RCC 7860 (cell line): Measurements from ENCODE around the gene ZNF624.
"Not testable (repeated sequence)": the region's sequence is repeated elsewhere in the genome, so short reads cannot be mapped to it uniquely, and the experiment has no call there.

Experiments used
- DNase-seq: peaks from one replicate; pipeline ENCODE4 v3.0.0-alpha.2; 2015; ENCODE audit warnings: low spot score
- FAIRE-seq: peaks from 2 replicates; lab custom pipeline; 2012; peaks lifted over from hg19 to GRCh38; lab: Jason Lieb, UNC

Gene ZNF624

DNA sequence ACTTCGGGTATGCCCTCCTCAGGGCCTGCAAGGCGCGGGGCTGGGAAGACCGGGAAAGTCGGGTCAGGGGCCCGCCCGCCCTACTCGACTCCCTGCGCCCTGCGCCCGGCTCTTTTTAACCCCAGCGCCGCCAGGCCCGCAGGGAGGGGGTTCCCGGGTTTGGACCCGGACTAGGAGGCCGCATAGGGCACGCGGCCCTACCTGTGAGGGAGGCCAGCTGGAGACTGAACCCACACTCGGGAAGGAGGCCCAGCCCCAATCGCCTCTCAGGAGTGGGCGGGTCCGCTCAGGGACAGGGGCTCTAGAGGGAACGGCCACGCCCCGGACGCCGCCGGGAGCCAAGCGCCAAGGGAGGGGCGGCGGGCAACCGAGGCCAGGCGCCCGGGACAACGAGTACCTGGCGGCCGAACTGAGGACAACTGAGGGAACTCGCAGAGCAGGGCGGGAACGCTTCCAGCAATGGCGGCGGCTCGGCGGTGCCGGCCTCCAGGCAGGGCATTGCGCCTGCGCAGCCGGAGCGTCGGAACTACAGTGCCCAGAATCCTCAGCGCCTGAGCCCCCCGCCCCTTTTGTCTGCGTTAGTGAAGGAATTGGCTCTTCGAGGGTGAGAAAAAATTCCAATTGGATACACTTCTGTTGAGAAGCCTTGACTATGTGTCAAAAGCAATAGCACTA is at the start of gene ZNF624:
Gene ZNF624, minus strand, starts transcription at position 484 of the 675 bp plus-strand sequence.
- DNase-seq: peak; percentile 80
- peak; percentile 54 for FAIRE-seq

DNA sequence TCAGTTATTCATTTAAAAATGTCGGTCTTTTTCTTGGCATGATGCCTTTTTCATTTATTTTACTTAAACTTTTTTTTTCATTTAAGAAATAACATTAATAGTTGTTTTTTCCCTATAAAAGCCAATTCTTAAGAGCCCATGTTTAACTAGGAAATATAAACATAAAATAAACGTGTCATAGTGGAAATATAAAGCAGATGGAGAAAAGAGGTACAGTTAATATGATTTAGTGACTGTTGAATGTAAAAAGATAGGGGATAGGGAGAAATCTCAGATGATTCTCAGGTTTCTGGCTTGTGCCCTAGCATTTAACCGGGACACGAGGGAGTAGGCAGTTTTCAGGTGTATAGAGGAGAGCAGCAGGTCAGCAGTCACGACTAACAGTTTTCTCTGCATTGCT is 44.0 kb upstream of the ZNF624 start:
- DNase-seq, FAIRE-seq: not testable (repeated sequence)

- FAIRE-seq, DNase-seq: not testable (repeated sequence)
Observed at GRCh38 chr17:16690447-16690846, 36.8 kb upstream of the ZNF624 start.

DNA sequence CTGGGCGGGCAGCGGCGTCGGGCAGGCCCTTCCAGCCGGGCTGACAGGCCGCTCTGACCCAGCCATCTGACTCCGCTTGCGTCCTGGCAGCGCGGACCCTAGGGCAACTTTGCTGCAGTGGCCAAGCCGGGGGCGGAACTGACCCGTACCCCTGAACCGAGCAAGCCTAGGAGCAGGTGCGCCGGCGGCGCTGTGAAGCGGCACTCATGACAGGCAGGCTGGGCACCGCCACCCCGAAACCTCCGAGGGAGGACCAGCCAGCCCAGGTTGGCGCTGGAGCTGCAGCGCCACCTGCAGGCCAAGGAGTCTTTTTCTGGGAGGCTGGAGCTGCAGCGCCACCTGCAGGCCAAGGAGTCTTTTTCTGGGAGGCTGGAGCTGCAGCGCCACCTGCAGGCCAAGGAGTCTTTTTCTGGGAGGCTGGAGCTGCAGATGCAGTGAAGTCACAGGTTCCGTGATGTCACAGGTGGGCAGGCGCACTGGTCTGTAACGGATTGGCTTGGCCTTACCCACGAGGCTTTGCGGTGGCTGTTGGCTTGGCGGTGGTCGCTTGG is 36.2 kb upstream of the ZNF624 start, which contains the start of gene CCDC144A:
Gene CCDC144A, plus strand, starts transcription at position 511 of the 551 bp plus-strand sequence. CDS start 160 bp downstream, outside the sequence.
- DNase-seq, FAIRE-seq: not testable (repeated sequence)

GRCh38 chr17:16687151-16687550 is 33.5 kb upstream of the ZNF624 start:
- not testable (repeated sequence) for DNase-seq, FAIRE-seq

DNA sequence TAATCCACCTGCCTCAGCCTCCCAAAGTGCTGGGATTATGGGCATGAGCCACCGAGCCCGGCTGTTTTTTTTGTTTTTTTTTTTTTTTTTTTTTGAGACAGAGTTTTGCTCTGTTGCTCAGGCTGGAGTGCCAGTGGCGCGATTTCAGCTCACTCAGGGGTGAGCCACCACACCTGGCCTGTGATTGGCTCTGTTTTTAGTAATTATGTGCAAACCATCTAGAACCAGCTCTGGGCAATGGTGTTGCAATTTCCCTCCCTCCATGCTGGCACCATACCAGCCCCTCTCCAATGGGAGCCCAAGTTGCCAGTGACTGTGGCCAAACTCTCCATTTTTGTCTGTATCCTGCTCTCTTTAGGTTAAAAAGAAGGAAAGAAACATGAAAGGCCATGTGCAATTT is 32.4 kb upstream of the ZNF624 start:
- DNase-seq, FAIRE-seq: not testable (repeated sequence)

GRCh38 chr17:16683290-16684138 is 29.9 kb upstream of the ZNF624 start:
- DNase-seq, FAIRE-seq: not testable (repeated sequence)

- FAIRE-seq (no peak), DNase-seq (no peak)
Observed at GRCh38 chr17:16676676-16677268, 23.1 kb upstream of the ZNF624 start.

GRCh38 chr17:16666907-16667636 is 13.4 kb upstream of the ZNF624 start:
- FAIRE-seq, DNase-seq: not testable (repeated sequence)

- FAIRE-seq: not testable (repeated sequence)
Observed at GRCh38 chr17:16666553-16666906, 12.9 kb upstream of the ZNF624 start.

DNA sequence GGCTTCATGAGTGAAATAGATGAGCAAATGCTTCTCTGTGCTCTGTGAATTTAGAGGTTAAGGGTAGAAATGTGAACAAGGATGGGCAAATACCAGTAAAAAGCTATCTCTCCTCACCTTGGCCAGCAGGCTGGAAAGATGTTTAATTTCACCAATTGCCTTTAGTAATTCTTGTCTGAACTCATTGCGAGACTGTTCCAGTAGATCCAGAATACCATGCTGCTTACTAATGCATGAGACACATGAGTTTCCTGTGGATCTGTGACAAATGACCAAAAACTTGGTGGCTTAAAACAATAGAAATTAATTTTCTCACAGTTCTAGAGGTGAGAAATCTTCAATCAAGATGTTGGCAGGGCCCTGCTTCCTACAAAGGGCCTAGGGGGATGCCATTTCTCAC is 9.3 kb upstream of the ZNF624 start:
- DNase-seq: no peak
- no peak for FAIRE-seq

More at GRCh38 chr17:16666553-16666906, 12.9 kb upstream of the ZNF624 start:
- not testable (repeated sequence) for DNase-seq

DNA sequence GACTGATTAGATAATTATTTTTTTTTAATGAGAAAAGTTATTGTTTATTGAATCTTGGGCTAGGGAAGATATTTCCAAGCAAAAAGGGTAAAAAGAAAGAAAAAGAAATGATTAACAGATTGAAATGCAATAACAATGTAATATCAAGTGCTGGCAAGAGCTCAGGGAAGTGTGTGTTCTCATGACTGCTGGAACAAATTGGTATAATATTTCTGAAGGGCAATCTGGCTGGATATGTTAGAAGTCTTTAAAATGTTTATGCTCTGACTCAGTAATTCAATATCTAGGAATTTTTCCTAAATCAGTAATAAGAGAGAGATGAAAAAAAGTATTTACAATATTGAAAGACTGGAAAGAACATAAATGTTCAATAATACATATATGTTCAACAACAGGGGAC is 7.6 kb upstream of the ZNF624 start:
- DNase-seq (no peak), FAIRE-seq (peak; percentile 58)

DNA sequence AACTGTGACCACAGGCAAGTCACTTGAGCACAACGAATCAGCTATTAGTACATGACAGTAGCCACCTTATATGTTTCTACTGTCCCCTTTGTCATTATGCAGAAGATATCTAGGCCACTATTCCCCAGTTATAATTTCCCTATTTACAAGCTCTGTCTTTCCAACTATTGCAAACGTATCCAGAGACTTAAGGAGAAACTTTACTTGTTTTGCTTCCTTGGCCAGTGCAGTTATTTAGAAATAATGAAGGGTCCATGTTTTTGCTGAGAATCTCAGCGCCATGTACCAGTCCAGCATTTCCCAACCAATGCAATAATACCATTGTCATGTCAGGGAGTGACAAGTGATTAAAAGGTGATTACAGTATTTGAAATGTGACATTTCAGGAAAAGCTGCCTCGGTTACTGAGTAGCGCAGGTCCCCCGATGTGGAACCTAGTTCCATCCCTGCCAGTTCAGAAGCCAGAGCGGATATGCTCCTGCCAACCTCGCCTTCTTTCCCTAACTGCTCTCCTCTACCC is 743 bp downstream of the ZNF624 start:
- no peak for DNase-seq

DNA sequence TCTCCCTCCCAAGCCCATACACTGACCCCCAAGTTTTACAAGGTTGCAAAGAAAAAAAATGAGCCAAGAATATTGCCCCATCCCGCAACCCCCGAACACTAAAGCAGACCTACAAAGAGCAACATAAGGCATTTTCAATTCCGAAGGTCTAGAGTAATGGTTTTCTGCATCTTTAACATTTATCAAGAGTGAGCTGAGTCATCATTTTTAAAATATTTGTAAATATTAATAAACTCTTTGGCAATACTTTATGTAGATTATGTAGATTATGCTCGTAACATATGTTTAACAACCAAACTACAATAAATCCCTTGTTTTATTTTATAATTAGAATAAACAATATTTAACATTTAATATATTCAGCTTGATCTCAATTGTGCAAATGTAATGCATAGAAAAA is 1.4 kb downstream of the ZNF624 start:
- no peak for FAIRE-seq
- no peak for DNase-seq

More for the DNA sequence above, 743 bp downstream of the ZNF624 start:
- no peak for FAIRE-seq

- DNase-seq: no peak
- FAIRE-seq: no peak
Observed at GRCh38 chr17:16649585-16649984, 4.1 kb downstream of the ZNF624 start.

DNA sequence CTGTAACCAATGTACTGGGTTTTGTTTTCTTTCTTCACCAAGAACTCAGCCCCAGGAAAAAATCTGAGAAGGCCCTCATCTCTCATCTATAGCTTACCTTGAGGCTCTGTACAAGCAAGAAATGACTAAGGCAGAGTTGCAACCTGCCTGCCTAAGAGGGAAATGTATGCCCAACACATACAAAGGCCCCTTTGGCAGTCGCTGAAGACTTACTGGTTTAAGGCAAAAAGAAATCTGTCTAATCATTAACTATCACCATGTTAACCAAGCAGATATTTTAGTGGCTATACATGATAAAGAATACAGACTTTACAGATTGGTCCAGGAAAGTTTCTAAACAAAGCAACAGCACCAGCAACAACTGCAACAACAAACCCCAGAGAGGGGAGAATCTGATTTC is 14.2 kb downstream of the ZNF624 start:
- DNase-seq (no peak), FAIRE-seq (no peak)

GRCh38 chr17:16623282-16623681 is 30.4 kb downstream of the ZNF624 start:
- DNase-seq (no peak), FAIRE-seq (no peak)

DNA sequence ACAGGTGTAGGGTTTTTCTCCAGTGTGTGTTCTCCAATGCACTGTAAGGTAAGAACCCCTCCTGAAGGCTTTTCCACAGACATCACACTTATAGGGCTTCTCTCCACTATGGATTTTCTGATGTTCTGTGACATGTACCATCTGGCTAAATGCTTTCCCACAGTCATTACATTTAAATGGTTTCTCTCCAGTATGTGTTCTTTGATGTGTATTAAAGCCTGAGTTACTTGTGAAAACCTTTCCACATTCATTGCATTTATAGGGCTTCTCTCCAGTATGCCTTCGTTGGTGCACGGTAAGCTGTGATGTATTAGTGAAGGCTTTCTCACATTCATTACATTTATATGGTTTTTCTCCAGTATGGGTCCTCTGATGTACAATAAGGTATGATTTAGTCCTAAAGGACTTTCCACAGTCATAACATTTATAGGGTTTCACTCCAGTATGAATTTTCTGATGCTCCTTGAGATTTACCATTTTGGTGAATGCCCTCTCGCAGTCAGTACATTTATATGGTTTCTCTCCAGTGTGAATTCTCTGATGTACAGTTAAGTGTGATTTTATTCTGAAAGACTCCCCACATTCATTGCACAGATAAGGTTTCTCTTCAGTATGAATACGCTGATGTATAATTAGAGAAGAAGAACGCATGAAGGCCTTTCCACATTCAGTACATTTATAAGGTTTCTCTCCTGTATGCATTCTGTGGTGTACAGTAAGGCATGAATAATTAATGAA is 30.9 kb downstream of the ZNF624 start:
- FAIRE-seq (no peak), DNase-seq (no peak)

- DNase-seq (no peak), FAIRE-seq (no peak)
Observed at GRCh38 chr17:16617481-16618060, 36.1 kb downstream of the ZNF624 start.
